DMS114 treated with DMSO at 0.1 percent for 48 hours (cell line): Measurements from ENCODE around the gene RREB1.

ENCODE experiments used
- DNase-seq: peaks from one replicate; lab custom pipeline; 2025; ENCODE audit not compliant: unreplicated experiment; lab: John Stamatoyannopoulos, UW

The RREB1 gene

DNA sequence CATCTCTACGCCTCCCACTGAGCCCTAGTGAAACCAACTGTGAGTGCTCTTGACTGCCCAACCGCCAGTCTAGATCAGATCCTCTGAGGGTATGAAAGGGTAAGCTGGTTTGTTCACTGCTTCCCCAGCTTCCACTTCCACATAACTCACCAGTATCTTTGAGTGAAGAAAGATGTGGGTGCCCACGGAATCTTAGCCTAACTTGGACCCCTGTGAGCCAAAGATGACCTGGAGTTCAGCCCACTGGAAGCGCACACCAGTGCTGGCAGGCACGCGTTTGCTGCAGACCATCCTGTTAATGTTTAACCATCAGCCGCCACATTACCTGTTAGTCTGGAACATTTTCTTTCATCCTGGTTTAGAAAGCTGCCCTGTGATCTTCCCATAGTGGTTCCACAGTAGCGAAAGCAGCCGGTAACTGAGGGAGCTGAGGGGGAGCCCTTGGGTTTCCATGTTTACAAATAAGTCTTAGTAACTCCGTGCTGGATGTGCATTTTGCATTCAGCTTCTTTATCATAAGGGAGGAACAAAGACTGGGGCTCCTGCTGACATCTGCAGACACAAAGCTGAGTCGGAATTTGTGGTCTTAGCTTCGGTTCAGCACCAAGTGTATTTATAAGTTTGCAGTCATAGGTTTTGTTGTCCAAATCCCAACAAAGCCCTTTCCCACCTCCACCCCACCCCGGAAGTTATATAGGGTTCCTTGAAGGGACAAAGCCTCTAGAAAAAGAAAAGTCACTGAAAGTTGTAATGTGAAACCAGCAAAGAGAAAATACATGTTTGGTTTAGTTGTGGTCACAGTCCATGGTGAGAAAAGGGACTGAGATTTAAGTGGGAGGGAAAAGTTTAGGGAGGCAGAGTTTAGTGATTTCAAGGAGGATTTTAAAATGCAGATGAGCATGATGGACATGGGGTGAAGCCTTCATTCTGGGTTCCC lies 134.2 kb downstream of the RREB1 start:
- DNase-seq, result no peak

DNA sequence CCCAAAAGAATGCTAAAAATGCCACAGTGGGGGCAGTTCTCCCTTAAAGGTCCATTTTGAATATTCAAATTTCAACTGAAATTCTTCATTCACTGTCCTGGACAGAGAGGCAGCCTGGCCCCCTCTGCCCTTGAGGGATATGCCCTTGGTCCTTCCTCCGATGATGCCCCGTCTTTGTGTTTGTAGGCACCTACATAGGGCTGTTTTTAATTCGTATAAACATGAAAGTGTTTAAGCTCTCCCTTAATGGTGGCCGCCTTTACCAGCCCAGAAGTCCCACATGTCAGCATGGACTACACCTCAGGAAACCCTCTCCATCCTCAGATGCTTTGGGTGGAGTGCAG lies 135.0 kb downstream of the RREB1 start:
- DNase-seq, result no peak

GRCh38 chr6:7243179-7243981 lies 135.6 kb downstream of the RREB1 start:
- DNase-seq, result peak; percentile 72

DNA sequence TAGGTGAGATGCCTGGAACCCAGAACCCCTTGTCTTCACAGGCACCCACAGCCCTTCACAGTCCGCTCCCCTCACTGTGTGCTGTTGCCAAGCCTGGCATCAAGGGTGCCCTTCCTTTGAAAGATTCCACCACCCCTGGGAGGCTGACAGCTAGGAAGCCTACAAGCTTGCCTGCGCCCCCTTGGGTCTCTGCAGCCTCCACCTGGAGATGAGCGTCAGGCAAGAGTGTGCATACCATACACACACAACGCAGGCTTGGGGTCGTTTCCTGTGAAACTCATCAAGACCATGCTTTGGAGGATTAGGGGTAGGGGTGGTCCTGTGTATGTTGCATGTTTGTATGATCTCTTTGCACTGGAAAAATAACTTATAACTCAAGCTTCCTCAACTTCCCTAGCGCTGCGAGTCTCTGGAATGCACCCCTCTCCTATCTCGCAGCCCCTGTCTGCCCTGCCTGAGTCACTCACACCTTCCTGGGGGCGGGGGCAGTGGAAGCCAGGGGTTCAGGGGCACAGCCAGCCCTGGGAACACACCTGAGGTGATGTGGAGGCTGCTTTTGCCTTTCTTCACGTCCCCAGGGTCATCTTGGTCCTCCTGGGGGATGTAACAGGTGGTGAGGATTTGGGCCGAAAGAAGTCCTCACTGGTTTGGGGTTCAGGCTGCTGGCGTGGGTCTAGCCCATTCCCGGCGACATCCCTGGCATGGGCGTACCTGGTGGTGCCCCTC lies 138.1 kb downstream of the RREB1 start:
- DNase-seq, result no peak

DNA sequence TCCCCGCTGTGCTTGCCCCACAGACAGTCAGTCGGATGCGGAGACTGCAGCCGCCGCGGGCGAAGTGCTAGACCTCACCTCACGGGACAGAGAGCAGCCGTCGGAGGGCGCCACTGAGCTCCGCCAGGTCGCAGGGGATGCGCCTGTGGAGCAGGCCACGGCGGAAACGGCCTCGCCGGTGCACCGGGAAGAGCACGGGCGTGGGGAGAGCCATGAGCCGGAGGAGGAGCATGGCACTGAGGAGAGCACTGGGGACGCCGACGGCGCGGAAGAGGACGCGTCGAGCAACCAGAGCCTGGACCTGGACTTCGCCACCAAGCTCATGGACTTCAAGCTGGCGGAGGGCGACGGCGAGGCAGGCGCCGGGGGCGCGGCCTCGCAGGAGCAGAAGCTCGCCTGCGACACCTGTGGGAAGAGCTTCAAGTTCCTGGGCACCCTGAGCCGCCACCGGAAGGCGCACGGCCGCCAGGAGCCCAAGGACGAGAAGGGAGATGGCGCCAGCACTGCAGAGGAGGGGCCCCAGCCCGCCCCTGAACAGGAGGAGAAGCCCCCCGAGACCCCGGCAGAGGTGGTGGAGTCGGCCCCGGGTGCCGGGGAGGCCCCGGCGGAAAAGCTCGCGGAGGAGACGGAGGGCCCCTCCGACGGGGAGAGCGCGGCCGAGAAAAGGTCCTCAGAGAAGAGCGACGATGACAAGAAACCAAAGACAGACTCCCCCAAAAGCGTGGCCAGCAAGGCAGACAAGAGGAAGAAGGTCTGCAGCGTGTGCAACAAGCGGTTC lies 138.8 kb downstream of the RREB1 start:
- DNase-seq, result no peak

GRCh38 chr6:7247179-7247456 lies 139.4 kb downstream of the RREB1 start:
- no peak for DNase-seq

DNA sequence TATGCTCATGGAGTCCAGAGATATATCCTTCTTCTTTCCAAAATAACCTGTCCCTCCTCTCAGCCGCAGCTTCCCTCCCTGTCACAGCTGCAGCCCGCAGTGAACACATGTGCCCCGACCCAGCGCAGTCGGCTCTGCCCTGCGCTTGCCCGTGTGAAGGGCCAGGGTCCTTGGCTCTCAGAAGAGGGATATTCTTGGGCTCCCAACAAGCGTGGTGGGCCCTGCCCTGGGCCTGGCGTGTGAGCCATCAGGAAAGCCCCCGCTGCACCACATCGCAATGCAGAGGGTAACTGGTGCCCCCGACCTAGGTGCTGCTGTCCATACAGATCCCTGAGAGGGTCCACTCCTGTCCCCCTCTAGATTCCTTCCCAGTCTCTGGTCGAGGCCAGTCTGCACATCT lies 140.1 kb downstream of the RREB1 start:
- DNase-seq, result no peak

- DNase-seq, result no peak
Measured at GRCh38 chr6:7249391-7249790, 141.6 kb downstream of the RREB1 start.

DNA sequence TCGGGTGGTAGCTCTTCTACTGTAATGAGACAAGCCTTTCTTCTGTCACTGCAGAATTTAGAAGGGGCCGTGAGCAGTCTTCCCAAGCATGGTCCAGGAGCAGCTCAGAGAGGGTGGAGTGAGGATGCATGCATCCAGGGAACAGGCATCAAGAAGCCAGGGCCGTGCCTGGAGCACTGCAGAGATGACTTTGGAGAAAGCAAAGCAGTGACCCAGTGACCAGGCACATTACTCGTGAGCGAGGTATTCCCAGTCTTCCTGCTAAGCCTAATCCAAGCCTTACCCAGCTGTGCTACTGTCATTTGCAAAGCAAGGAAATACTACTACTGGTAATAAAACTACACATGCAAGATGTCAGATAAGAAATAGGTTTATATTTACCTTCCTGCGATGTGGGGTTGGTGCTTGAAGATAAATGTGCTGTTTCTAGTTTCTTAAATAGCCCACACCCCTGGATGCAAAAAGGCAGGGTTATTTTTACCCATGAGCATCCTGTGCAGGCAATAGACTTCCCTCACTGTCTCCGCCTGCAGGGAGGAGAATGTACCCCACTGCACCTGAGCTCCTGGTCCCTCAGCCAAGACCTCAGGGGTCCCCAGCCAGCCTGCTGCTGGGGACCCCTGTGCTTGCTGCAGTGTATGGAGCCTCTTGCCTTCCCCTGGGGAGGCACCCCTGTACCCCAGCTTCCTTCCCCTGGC lies 142.3 kb downstream of the RREB1 start:
- no peak for DNase-seq

DNA sequence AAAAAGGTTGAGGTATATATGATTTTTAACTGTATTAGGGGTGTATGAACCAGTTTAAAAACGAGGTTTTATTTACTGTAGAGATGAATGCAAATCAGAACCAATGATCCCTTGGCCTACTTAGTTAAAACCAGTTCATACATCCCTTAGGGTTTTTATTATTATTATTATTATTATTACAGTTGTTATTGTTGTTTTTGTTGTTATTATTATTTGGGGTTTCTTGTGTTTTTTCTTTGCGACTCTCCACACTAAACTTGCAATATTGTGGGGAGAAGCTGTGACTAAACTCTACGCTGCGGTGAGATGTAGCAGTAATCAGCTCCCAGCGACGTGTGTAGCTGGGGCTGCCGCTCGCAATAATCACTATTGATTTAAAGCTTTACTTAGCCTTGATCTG lies 143.1 kb downstream of the RREB1 start:
- no peak for DNase-seq

DNA sequence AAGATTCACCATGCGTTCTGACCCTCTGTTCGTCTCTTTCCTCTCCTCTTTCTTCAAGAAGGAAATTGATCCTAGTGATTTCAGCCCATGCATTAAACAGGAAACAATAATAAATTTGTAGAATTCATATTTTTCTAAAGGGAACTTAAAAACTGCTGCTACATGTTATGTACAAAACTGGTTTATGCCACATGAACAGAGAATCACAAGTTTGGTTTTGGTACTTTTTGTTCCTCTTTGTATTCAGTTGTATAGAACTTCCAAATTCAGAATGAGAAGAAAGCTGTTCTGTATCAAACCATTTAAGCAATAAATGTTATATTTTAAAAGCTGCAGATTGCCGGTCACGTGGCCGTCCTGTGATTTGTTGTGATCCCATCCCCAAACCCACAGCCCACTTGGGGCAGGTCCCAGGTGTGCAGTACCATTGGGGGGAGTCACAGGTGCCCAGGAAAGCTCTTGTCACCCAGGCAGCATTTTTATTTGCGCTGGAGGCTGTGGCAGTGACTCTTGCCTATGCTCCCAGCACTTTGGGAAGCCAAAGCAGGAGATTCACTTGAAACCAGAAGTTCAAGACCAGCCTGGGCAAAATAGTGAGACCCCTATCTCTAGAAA lies 144.0 kb downstream of the RREB1 start:
- no peak for DNase-seq

DNA sequence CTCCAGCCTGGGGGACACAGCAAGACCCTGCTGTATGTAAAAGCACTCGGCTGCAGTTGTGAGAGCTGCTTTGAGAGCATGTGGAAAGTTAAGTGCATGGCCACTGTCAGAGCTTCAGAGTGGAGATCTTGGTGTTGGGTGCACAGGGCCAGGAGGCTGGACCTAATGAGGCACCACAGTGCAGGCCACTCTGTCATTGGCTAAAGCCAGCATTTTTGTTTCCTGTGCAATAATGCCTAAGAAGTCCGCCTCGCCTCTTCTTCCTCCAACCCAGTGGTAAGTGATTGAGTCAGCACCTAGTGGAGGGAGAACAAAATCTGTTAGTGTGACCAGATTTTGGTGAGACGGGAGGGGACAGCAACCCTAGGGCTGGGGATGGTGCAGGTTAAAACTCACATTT lies 144.6 kb downstream of the RREB1 start:
- no peak for DNase-seq

DNA sequence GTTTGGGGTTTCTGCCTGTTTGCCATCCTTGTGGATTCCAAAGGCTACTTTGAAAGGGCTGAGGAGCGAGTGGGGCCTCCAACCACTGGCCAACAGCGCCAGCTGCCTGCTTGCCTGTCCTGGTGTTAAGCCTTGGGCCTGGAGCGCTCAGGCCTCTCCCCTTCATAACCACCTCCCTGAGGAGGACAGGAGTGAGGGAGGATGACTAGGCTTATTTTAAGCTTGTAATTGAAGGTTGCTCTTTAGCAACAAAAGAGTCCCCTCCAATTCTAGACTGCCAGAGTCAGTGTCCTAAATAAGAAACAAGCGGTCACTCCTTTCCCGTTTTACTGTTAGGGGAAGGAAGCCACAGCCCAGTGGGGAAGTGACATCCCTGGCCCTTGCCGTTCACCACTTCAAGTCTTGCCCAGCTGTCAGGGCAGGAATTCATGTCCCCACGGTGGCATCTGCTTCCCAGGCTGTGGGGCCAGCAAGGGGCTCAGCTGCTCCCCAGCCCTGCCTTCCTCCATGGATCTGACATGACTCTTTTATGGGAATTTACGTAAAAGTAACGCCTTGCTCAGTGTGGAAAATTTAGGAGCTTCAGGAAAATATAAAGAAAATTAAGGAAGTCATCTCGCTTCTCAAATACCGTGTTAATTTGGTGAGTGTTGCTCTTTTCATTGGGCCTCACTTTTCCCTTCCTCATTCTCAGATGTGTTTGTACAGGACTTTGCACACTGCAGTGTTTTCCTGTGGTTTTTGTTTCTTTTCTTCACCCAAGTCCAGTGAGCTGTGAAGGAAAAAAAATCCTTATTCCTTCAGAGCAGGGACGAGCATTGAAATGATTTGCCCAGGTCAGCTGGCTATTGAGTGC lies 147.4 kb downstream of the RREB1 start:
- no peak for DNase-seq

GRCh38 chr6:7255918-7256317 lies 148.2 kb downstream of the RREB1 start:
- DNase-seq, result no peak

DNA sequence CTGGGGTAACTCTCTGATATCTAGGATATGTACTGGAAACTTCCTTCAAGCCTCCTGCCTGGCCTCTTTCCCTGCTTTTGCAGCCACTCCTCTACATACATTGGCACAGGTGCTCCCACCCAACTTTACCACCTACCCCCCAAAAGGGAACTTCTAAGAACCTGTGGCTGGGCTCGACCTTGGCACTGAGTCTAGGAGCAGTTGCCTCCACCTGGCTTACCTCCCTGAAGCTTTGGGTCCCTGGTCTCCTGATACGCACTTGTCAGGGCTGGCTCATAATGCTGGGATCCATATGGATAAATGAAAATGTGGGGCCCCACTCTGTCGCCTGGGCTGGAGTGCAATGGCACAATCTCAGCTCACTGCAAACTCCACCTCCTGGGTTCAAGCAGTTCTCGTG lies 149.0 kb downstream of the RREB1 start:
- DNase-seq, result no peak

DNA sequence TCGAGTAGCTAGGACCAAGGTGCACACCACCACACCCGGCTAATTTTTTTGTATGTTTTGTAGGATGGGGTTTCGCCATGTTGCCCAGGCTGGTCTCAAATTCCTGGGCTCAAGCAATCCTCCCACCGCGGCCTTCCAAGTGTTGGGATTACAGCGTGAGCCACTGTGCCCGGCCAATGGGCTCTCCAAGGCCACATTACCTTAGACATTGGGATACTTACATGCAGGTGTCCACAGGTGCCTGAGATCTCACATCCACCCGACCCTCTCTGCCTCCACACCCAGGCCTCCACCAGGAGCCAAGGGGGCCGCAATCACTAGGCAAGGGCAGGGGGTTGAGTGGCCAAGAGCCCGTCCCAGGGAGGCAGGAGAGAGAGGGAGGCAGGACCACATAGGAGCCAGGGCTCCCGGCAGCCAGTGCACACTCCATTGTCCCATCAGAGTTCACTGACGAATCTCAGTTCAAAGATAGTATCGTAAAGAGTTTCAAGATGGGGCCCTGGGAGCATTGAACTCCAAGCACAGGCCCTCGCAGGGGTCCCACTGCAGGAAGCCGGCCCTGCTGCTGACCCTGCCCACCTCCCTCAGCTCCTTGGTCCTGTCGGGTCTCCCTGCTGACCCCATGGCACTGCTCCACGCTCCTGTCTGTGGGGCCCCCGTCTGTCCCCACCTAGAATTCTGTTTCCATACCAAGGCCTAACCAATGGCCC lies 149.9 kb downstream of the RREB1 start:
- DNase-seq, result no peak

- DNase-seq, result no peak
Measured at GRCh38 chr6:7258231-7258763, 150.5 kb downstream of the RREB1 start.

DNA sequence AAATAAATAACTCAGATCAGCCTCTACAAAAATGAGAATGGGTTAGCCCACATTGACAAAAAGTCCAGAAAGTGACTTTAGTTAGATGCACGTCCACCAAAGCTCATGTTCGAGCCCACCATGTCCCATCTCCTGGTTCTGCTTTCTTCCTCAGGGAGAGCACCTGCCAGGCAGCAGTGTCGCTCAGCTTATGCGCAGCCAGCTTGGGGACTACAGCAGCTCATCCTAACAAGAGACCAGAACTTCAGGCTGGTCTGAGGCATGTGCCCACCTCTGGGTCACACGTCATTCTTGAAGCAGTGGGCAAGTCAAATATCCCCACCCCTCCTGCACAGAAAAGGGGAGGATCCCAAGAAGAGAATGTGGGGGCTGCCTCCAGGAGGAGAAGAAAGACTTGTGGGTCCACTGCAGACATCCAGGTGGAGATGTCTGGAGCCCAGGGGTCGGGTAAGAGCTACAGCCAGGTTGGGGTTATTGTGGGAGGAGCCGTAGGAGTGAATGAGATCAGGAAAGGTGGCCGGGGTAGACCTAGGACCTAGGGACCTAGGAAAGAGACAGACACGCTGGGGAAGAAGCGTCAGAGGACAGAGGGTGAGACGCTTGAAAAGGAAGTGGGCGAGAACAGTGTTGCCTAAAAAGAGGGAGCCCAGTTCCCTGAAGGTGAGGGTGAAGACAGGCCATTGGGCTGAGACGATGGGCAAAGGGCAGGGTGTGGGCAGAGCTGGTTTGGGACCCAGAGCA lies 152.7 kb downstream of the RREB1 start:
- no peak for DNase-seq
